Measurements from ENCODE around the gene TMEM63A.

Gene TMEM63A

DNA sequence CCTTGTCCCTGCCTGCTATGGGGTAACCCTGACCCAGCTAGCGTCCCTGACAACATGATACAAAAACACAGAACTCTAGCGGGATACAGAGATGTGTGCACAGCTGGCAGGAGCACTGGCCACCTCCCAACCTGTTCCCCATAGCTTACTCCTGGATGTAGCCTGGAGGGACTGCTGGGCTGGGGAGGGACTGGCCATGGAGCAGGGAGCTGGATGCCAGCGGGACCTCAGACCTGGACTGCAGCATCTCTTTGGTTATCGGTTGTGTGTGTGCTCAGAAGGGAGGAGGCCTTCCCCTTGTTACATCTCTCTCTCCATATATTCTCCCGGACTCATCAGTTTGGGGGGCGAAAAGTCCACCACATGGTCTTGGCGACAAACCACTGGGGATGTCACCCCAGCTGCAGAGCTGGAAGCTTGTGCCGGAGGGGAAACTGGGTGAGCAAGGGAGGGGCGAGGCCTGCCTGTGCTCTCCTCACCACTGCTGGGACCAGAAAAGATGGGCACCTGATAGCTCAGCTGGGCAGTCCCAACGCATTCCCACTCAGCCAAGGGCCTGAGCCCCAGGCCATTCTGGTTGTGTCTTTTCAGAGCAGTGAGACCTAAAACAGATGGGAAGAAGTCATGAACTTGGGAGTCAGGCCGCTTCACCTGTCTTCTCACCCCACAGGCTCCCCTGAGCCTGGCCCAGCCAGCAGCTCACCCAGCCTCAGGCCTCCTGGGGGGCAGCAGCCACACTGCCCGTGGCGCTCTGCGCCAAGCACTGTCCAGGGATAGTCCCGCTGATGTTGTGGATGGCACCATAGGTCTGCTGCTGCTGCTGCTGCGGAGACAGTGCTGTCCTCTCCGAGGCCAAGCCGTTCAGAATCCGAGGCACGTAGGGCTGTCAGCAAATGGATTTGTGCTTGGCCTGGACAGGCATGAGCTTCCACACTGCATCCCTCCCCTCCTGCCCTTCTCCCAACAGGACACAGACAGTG lies 35.6 kb downstream of the TMEM63A start:
- TF ChIP-seq, protein P1, sequence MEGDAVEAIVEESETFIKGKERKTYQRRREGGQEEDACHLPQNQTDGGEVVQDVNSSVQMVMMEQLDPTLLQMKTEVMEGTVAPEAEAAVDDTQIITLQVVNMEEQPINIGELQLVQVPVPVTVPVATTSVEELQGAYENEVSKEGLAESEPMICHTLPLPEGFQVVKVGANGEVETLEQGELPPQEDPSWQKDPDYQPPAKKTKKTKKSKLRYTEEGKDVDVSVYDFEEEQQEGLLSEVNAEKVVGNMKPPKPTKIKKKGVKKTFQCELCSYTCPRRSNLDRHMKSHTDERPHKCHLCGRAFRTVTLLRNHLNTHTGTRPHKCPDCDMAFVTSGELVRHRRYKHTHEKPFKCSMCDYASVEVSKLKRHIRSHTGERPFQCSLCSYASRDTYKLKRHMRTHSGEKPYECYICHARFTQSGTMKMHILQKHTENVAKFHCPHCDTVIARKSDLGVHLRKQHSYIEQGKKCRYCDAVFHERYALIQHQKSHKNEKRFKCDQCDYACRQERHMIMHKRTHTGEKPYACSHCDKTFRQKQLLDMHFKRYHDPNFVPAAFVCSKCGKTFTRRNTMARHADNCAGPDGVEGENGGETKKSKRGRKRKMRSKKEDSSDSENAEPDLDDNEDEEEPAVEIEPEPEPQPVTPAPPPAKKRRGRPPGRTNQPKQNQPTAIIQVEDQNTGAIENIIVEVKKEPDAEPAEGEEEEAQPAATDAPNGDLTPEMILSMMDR (IDR thresholded peaks at IDR 0.05; ENCODE audit: insufficient read depth, low read length, poor library complexity, severe bottlenecking): no peak
- H3K4me3 ChIP-seq (replicated peaks; ENCODE audit: low read depth, low read length): no peak overlapping the region
- DNase-seq (ENCODE audit: extremely low read depth, insufficient read length): no peak
- peaks cover 6% of the 10 kb centered on the region for H3K36me3 ChIP-seq (ENCODE audit: control insufficient read depth, insufficient read depth, low read length)
- no peaks in the 10 kb centered on the region for H3K27me3 ChIP-seq (replicated peaks; ENCODE audit: control insufficient read depth, insufficient read depth, low read length)

DNA sequence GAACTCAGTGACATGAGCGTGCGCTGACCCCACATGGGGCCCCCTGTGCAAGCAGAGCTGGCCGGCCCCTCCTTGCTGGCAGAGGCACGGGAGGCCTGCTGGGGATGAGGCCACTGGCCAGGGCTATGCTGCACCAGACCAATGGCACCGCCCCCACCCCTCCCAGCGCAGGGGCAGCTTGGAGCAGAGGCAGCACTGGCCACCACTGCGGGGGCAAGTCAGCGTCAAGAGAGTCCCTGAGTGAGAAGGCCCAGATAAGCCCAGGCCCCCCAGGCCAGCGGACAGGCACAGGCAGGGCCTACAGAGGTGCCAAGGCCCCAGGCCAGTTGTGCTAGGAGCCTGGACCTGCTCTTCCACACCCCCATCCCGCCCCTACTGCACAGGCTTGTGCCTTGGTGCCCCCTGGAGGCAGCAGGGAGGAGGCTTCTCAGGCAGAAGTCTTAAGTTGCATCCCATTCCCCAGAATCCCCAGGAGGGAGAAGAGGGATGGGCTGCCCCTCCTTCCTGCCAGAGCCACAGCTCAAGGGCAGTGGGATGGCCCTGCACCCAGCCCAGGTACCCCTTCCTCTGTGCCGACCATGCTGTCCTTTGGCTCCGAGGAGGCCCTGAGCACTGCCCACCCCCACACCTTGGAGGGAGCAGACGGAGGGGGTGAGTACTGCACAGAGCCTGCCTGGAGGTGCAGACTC lies 36.5 kb downstream of the TMEM63A start:
- no peaks in the 10 kb centered on the region for H3K27me3 ChIP-seq (replicated peaks; ENCODE audit: control insufficient read depth, insufficient read depth, low read length)
- H3K4me3 ChIP-seq (replicated peaks; ENCODE audit: low read depth, low read length): no peak overlapping the region
- TF ChIP-seq, protein P1 (IDR thresholded peaks at IDR 0.05; ENCODE audit: insufficient read depth, low read length, poor library complexity, severe bottlenecking): peak; percentile 72
- peaks cover 6% of the 10 kb centered on the region for H3K36me3 ChIP-seq (ENCODE audit: control insufficient read depth, insufficient read depth, low read length)
- no peak for DNase-seq (ENCODE audit: extremely low read depth, insufficient read length)

DNA sequence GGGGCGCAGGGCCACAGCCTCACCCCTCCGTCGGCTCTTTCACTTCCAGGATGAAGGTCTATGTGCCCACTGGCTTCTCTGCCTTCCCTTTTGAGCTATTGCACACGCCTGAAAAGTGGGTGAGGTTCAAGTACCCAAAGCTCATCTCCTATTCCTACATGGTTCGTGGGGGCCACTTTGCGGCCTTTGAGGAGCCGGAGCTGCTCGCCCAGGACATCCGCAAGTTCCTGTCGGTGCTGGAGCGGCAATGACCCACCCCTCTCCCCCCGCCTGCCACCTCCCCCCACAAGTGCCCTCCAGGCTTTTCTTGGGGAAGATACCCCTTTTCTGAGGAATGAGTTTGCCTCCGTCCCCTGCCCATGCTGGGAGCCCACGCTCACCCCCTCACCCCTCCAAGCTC lies 37.1 kb downstream of the TMEM63A start:
- Histone ChIP-seq H3K36me3 (ENCODE audit: control insufficient read depth, insufficient read depth, low read length) (peaks cover 6% of the 10 kb centered on the region), H3K4me3 (replicated peaks; ENCODE audit: low read depth, low read length) (no peak overlapping the region), H3K27me3 (replicated peaks; ENCODE audit: control insufficient read depth, insufficient read depth, low read length) (no peaks in the 10 kb centered on the region)
- no peak for DNase-seq (ENCODE audit: extremely low read depth, insufficient read length)
- TF ChIP-seq, protein P1 (IDR thresholded peaks at IDR 0.05; ENCODE audit: insufficient read depth, low read length, poor library complexity, severe bottlenecking): no peak

DNA sequence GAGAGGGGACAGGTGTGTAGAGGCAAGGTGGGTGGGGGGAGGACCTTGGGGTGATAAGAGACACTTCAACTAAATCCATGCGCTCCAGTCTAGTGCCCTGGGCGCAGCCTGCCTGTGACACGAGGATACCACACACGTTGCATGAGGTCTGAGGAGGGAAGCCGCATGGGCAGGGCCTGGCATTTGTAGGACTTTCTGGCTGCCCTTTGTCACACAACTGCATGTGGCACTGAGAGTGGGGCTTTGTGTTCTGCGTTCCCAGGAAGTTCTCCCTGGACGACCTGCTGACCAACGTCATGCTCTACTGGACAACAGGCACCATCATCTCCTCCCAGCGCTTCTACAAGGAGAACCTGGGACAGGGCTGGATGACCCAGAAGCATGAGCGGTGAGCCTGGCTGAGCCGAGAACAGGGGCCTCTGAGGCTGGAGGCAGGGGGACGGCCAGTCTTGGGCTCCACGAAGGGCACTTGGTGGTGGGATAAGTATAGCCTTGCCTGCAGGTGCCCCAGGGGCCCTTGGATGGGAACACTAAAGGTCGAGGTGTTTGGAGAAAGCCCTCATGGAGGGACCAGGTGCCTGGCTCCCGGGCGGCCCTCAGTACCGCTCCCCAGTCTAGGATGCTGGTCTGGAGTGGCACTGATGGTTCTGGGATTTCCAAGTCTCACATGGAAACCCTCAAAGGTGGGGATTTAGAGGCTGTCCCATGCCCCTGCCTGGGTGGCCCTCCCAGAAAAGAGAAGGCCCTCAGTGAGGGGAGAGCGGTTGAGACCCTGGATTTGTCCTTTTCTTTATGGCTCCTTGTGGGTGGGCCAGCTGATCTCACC lies 37.7 kb downstream of the TMEM63A start:
- TF ChIP-seq, protein P1 (IDR thresholded peaks at IDR 0.05; ENCODE audit: insufficient read depth, low read length, poor library complexity, severe bottlenecking): no peak
- no peak for DNase-seq (ENCODE audit: extremely low read depth, insufficient read length)
- H3K27me3 ChIP-seq (replicated peaks; ENCODE audit: control insufficient read depth, insufficient read depth, low read length): no peaks in the 10 kb centered on the region
- H3K4me3 ChIP-seq (replicated peaks; ENCODE audit: low read depth, low read length): no peak overlapping the region
- peaks cover 6% of the 10 kb centered on the region for H3K36me3 ChIP-seq (ENCODE audit: control insufficient read depth, insufficient read depth, low read length)

DNA sequence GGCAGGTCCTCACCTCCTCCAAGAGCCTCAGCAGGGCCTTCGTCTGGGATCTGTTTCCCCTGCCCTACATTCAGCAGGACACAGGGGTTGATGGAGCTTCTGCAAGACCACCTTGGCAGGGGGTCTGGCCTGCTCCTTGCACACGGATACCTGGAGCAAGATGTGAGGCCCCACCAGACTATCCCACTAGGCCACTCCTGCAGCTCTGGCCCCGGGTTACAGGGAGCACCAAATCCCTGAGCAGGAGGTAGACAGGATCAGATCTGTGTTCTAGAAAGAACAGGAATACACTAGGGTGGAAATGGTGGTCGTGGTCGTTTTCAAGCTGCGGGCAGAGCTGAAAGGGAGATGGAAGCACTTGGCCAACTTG lies 38.8 kb downstream of the TMEM63A start:
- TF ChIP-seq, protein P1 (IDR thresholded peaks at IDR 0.05; ENCODE audit: insufficient read depth, low read length, poor library complexity, severe bottlenecking): no peak
- Histone ChIP-seq H3K36me3 (ENCODE audit: control insufficient read depth, insufficient read depth, low read length) (peaks cover 6% of the 10 kb centered on the region), H3K27me3 (replicated peaks; ENCODE audit: control insufficient read depth, insufficient read depth, low read length) (no peaks in the 10 kb centered on the region), H3K4me3 (replicated peaks; ENCODE audit: low read depth, low read length) (no peak overlapping the region)
- DNase-seq (ENCODE audit: extremely low read depth, insufficient read length): no peak

Data from GM06990 (cell line).